ENCODE measurements around the gene HSPB1.
"Not testable (repeated sequence)": the region's sequence is repeated elsewhere in the genome, so short reads cannot be mapped to it uniquely, and the experiment has no call there.

DNA sequence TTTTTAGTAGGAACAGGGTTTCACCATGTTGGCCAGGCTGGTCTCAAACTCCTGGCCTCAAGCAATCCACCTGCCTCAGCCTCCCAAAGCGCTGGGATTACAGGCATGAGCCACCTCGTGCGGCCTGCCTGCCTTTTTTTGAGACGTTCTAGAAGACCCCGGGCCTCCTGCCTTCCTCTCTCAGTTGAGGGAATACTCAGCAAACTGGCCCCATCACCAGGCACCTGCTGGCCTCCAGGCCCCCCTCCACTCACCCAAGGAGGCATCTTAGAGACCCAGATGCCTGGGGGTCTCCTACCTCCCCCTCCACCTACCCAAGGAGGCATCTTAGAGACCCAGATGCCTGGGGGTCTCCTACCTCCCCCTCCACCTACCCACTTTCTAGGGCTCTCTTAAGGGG lies 9.6 kb upstream of the HSPB1 start:
- TF ChIP-seq, protein P1, sequence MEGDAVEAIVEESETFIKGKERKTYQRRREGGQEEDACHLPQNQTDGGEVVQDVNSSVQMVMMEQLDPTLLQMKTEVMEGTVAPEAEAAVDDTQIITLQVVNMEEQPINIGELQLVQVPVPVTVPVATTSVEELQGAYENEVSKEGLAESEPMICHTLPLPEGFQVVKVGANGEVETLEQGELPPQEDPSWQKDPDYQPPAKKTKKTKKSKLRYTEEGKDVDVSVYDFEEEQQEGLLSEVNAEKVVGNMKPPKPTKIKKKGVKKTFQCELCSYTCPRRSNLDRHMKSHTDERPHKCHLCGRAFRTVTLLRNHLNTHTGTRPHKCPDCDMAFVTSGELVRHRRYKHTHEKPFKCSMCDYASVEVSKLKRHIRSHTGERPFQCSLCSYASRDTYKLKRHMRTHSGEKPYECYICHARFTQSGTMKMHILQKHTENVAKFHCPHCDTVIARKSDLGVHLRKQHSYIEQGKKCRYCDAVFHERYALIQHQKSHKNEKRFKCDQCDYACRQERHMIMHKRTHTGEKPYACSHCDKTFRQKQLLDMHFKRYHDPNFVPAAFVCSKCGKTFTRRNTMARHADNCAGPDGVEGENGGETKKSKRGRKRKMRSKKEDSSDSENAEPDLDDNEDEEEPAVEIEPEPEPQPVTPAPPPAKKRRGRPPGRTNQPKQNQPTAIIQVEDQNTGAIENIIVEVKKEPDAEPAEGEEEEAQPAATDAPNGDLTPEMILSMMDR (conservative IDR thresholded peaks at IDR 0.05; ENCODE audit: low read length): not testable (repeated sequence)
- TF ChIP-seq EZH2phosphoT487 (IDR thresholded peaks at IDR 0.05; ENCODE audit: borderline replicate concordance): not testable (repeated sequence)

Data from Loucy (cell line).